NCI-H1694 (cell line): Measurements from ENCODE around the gene TRRAP.
A peak's percentile ranks its signal among the peaks of the same experiment; 100 is the strongest.
"Not testable (repeated sequence)": the region's sequence is repeated elsewhere in the genome, so short reads cannot be mapped to it uniquely, and the experiment has no call there.

Experiments used
- DNase-seq: peaks from one replicate; lab custom pipeline; 2025; lab: John Stamatoyannopoulos, UW

The TRRAP gene

GRCh38 chr7:98878365-98879197 is at the start of gene TRRAP:
Gene TRRAP (plus strand): TSS chr7:98878532. CDS start chr7:98881151, 2,619 bp downstream.
- peak; percentile 23 for DNase-seq

- DNase-seq = no peak
Observed at GRCh38 chr7:98830972-98831548, 47.3 kb upstream of the TRRAP start.

- no peak for DNase-seq
Observed at GRCh38 chr7:98831641-98832221, 46.6 kb upstream of the TRRAP start.

- DNase-seq = no peak
Observed at GRCh38 chr7:98833022-98833421, 45.3 kb upstream of the TRRAP start.

- DNase-seq = no peak
Observed at GRCh38 chr7:98834949-98835348, 43.4 kb upstream of the TRRAP start.

- DNase-seq = peak; percentile 64
Observed at GRCh38 chr7:98836811-98837629, 41.3 kb upstream of the TRRAP start.

- DNase-seq = no peak
Observed at GRCh38 chr7:98837630-98837972, 40.7 kb upstream of the TRRAP start.

- no peak for DNase-seq
Observed at GRCh38 chr7:98840096-98840495, 38.2 kb upstream of the TRRAP start.

GRCh38 chr7:98840722-98841121 is 37.6 kb upstream of the TRRAP start:
- no peak for DNase-seq

GRCh38 chr7:98841179-98841997 is 36.9 kb upstream of the TRRAP start:
- DNase-seq = peak; percentile 59

GRCh38 chr7:98842552-98842951 is 35.8 kb upstream of the TRRAP start:
- not testable (repeated sequence) for DNase-seq

GRCh38 chr7:98848918-98849317 is 29.4 kb upstream of the TRRAP start:
- DNase-seq = no peak

GRCh38 chr7:98852826-98853225 is 25.5 kb upstream of the TRRAP start:
- no peak for DNase-seq

GRCh38 chr7:98855610-98856422 is 22.5 kb upstream of the TRRAP start:
- DNase-seq = no peak

- no peak for DNase-seq
Observed at GRCh38 chr7:98860071-98860470, 18.3 kb upstream of the TRRAP start.

- no peak for DNase-seq
Observed at GRCh38 chr7:98862203-98862602, 16.1 kb upstream of the TRRAP start.

GRCh38 chr7:98862716-98863420 is 15.5 kb upstream of the TRRAP start:
- DNase-seq = no peak

- no peak for DNase-seq
Observed at GRCh38 chr7:98863601-98864000, 14.7 kb upstream of the TRRAP start.

- no peak for DNase-seq
Observed at GRCh38 chr7:98864731-98865453, 13.4 kb upstream of the TRRAP start.
